ENCODE measurements around the gene SLC27A6.

Gene SLC27A6

GRCh38 chr5:129021744-129022143, 56.5 kb downstream of the SLC27A6 start:
- H3K27me3 ChIP-seq (ENCODE audit: insufficient read depth, low read length, poor library complexity, severe bottlenecking): no peaks in the 10 kb centered on the region
- H3K9me3 ChIP-seq (ENCODE audit: insufficient read depth, low read depth, low read length): no peaks in the 10 kb centered on the region
- no peaks in the 10 kb centered on the region for H4K20me1 ChIP-seq (ENCODE audit: insufficient read depth, low read length, poor library complexity, severe bottlenecking)
- no peaks in the 10 kb centered on the region for H3K4me1 ChIP-seq (ENCODE audit: insufficient read depth, low read length, poor library complexity, severe bottlenecking)
- no peak overlapping the region for H3K9ac ChIP-seq (ENCODE audit: low read depth, low read length, poor library complexity, severe bottlenecking)
- H3F3A ChIP-seq (ENCODE audit: low read depth): no peaks in the 10 kb centered on the region
- no peaks in the 10 kb centered on the region for H3K79me2 ChIP-seq (ENCODE audit: insufficient read depth, low read length)
- no peaks in the 10 kb centered on the region for H3K36me3 ChIP-seq (ENCODE audit: insufficient read depth, low read length)
- no peaks in the 10 kb centered on the region for H3K9me2 ChIP-seq (replicated peaks; ENCODE audit: low read depth, low read length)
- H2AFZ ChIP-seq (ENCODE audit: low read length): no peak overlapping the region
- TF ChIP-seq CTCF (conservative IDR thresholded peaks at IDR 0.05; ENCODE audit: low read length) (no peak), EZH2phosphoT487 (IDR thresholded peaks at IDR 0.05; ENCODE audit: borderline replicate concordance) (no peak)
- no peak overlapping the region for H3K4me3 ChIP-seq (ENCODE audit: low read length, poor library complexity, severe bottlenecking)
- H3K4me2 ChIP-seq (ENCODE audit: low read depth, low read length, poor library complexity, severe bottlenecking): no peak overlapping the region

- H3F3A ChIP-seq (ENCODE audit: low read depth): no peaks in the 10 kb centered on the region
- TF ChIP-seq EZH2phosphoT487 (IDR thresholded peaks at IDR 0.05; ENCODE audit: borderline replicate concordance): no peak
- TF ChIP-seq CTCF (conservative IDR thresholded peaks at IDR 0.05; ENCODE audit: low read length): no peak
- no peaks in the 10 kb centered on the region for H3K79me2 ChIP-seq (ENCODE audit: insufficient read depth, low read length)
- no peaks in the 10 kb centered on the region for H3K9me3 ChIP-seq (ENCODE audit: insufficient read depth, low read depth, low read length)
- H3K4me1 ChIP-seq (ENCODE audit: insufficient read depth, low read length, poor library complexity, severe bottlenecking): no peaks in the 10 kb centered on the region
- no peak overlapping the region for H2AFZ ChIP-seq (ENCODE audit: low read length)
- no peak overlapping the region for H3K4me3 ChIP-seq (ENCODE audit: low read length, poor library complexity, severe bottlenecking)
- H3K4me2 ChIP-seq (ENCODE audit: low read depth, low read length, poor library complexity, severe bottlenecking): no peak overlapping the region
- H3K9me2 ChIP-seq (replicated peaks; ENCODE audit: low read depth, low read length): no peaks in the 10 kb centered on the region
- H4K20me1 ChIP-seq (ENCODE audit: insufficient read depth, low read length, poor library complexity, severe bottlenecking): no peaks in the 10 kb centered on the region
- no peak overlapping the region for H3K9ac ChIP-seq (ENCODE audit: low read depth, low read length, poor library complexity, severe bottlenecking)
- H3K27me3 ChIP-seq (ENCODE audit: insufficient read depth, low read length, poor library complexity, severe bottlenecking): no peaks in the 10 kb centered on the region
- no peaks in the 10 kb centered on the region for H3K36me3 ChIP-seq (ENCODE audit: insufficient read depth, low read length)
These were observed 57.3 kb downstream of the SLC27A6 start for GRCh38 chr5:129022599-129022998.

DNA sequence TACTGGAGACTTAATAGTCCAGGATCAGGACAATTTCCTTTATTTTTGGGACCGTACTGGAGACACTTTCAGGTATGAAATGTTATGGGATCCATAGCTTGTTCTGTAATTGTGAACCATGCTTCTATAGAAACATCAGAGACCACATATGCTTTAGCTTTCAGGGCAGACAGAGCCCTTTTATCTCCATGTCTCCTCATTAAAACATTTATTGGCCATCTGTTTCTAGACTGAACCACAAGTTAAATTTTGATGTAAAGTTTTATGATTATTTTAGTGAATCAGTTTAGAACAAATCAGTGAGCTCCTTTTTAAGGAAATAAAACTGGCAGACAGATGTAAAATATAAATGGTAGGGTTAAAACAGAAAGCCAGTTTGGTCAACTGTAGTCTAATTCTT, 62.0 kb downstream of the SLC27A6 start:
- no peak overlapping the region for H3K9ac ChIP-seq (ENCODE audit: low read depth, low read length, poor library complexity, severe bottlenecking)
- H3K9me3 ChIP-seq (ENCODE audit: insufficient read depth, low read depth, low read length): no peaks in the 10 kb centered on the region
- H2AFZ ChIP-seq (ENCODE audit: low read length): no peak overlapping the region
- no peaks in the 10 kb centered on the region for H3K9me2 ChIP-seq (replicated peaks; ENCODE audit: low read depth, low read length)
- TF ChIP-seq EZH2phosphoT487 (IDR thresholded peaks at IDR 0.05; ENCODE audit: borderline replicate concordance): no peak
- TF ChIP-seq CTCF (conservative IDR thresholded peaks at IDR 0.05; ENCODE audit: low read length): no peak
- H3K36me3 ChIP-seq (ENCODE audit: insufficient read depth, low read length): no peaks in the 10 kb centered on the region
- no peak overlapping the region for H3K4me2 ChIP-seq (ENCODE audit: low read depth, low read length, poor library complexity, severe bottlenecking)
- no peaks in the 10 kb centered on the region for H3K4me1 ChIP-seq (ENCODE audit: insufficient read depth, low read length, poor library complexity, severe bottlenecking)
- H3F3A ChIP-seq (ENCODE audit: low read depth): no peaks in the 10 kb centered on the region
- no peak overlapping the region for H3K4me3 ChIP-seq (ENCODE audit: low read length, poor library complexity, severe bottlenecking)
- no peaks in the 10 kb centered on the region for H3K27me3 ChIP-seq (ENCODE audit: insufficient read depth, low read length, poor library complexity, severe bottlenecking)
- H3K79me2 ChIP-seq (ENCODE audit: insufficient read depth, low read length): no peaks in the 10 kb centered on the region
- no peaks in the 10 kb centered on the region for H4K20me1 ChIP-seq (ENCODE audit: insufficient read depth, low read length, poor library complexity, severe bottlenecking)

Data from Loucy (cell line).